Measurements from ENCODE around the gene E2F7. TPM values are rescaled to one million over a fixed set of nuclear protein-coding genes. Genes with fewer than 3 reads are reported as not detected.
A peak's percentile ranks its signal among the peaks of the same experiment; 100 is the strongest.

Gene E2F7
- total and polyA plus RNA-seq, 2 experiments from 2014 or later, result 1.8 to 3.7 TPM

GRCh38 chr12:77019920-77020319 lies 45.4 kb downstream of the E2F7 start:
- no peak for DNase-seq (ENCODE audit: low read depth in 1 of 2, low spot score in 1 of 2)
- H3K4me3 ChIP-seq, result no peak overlapping the region
- no peak overlapping the region for H3K27ac ChIP-seq
- no peaks in the 10 kb centered on the region for H3K36me3 ChIP-seq
- no peaks in the 10 kb centered on the region for H3K4me1 ChIP-seq (ENCODE audit: low read depth)
- no peaks in the 10 kb centered on the region for H3K27me3 ChIP-seq
- no peaks in the 10 kb centered on the region for H3K9me3 ChIP-seq (ENCODE audit: low read depth)
- TF ChIP-seq CTCF (IDR thresholded peaks at IDR 0.05; ENCODE audit: low read depth, low read length), result no peak

GRCh38 chr12:77016606-77017005 lies 48.8 kb downstream of the E2F7 start:
- Histone ChIP-seq H3K36me3 (no peaks in the 10 kb centered on the region), H3K27ac (no peak overlapping the region), H3K4me3 (no peak overlapping the region), H3K4me1 (ENCODE audit: low read depth) (no peaks in the 10 kb centered on the region), H3K9me3 (ENCODE audit: low read depth) (no peaks in the 10 kb centered on the region), H3K27me3 (no peaks in the 10 kb centered on the region)
- no peak for TF ChIP-seq CTCF (IDR thresholded peaks at IDR 0.05; ENCODE audit: low read depth, low read length)
- DNase-seq (ENCODE audit: low read depth in 1 of 2, low spot score in 1 of 2), result no peak

GRCh38 chr12:77013091-77013490 lies 52.3 kb downstream of the E2F7 start:
- no peaks in the 10 kb centered on the region for H3K36me3 ChIP-seq
- no peaks in the 10 kb centered on the region for H3K4me1 ChIP-seq (ENCODE audit: low read depth)
- no peak for DNase-seq (ENCODE audit: low read depth in 1 of 2, low spot score in 1 of 2)
- H3K9me3 ChIP-seq (ENCODE audit: low read depth), result no peaks in the 10 kb centered on the region
- no peak overlapping the region for H3K4me3 ChIP-seq
- TF ChIP-seq CTCF (IDR thresholded peaks at IDR 0.05; ENCODE audit: low read depth, low read length), result no peak
- no peaks in the 10 kb centered on the region for H3K27me3 ChIP-seq
- H3K27ac ChIP-seq, result no peak overlapping the region

GRCh38 chr12:77010691-77011548 lies 54.4 kb downstream of the E2F7 start:
- Histone ChIP-seq H3K36me3 (no peaks in the 10 kb centered on the region), H3K4me1 (ENCODE audit: low read depth) (no peaks in the 10 kb centered on the region), H3K27ac (no peak overlapping the region), H3K4me3 (no peak overlapping the region), H3K27me3 (no peaks in the 10 kb centered on the region), H3K9me3 (ENCODE audit: low read depth) (no peaks in the 10 kb centered on the region)
- TF ChIP-seq CTCF (IDR thresholded peaks at IDR 0.05; ENCODE audit: low read depth, low read length), result peak; percentile 99
- peak; percentile 78 to 80 for DNase-seq (ENCODE audit: low read depth in 1 of 2, low spot score in 1 of 2)

GRCh38 chr12:77007476-77007875 lies 57.9 kb downstream of the E2F7 start:
- TF ChIP-seq CTCF (IDR thresholded peaks at IDR 0.05; ENCODE audit: low read depth, low read length), result no peak
- Histone ChIP-seq H3K36me3 (no peaks in the 10 kb centered on the region), H3K27ac (no peak overlapping the region), H3K27me3 (no peaks in the 10 kb centered on the region), H3K4me1 (ENCODE audit: low read depth) (no peaks in the 10 kb centered on the region), H3K9me3 (ENCODE audit: low read depth) (no peaks in the 10 kb centered on the region), H3K4me3 (no peak overlapping the region)
- no peak for DNase-seq (ENCODE audit: low read depth in 1 of 2, low spot score in 1 of 2)

All from cardiac muscle cell (in vitro differentiated cells and primary cell).